ENCODE measurements around the gene BHLHA15. TPM values are rescaled to one million over a fixed set of nuclear protein-coding genes. Genes with fewer than 3 reads are reported as not detected.

The BHLHA15 gene
- total RNA-seq, 4 donors from 2014 or later = 0.81 TPM; not detected in 3

DNA sequence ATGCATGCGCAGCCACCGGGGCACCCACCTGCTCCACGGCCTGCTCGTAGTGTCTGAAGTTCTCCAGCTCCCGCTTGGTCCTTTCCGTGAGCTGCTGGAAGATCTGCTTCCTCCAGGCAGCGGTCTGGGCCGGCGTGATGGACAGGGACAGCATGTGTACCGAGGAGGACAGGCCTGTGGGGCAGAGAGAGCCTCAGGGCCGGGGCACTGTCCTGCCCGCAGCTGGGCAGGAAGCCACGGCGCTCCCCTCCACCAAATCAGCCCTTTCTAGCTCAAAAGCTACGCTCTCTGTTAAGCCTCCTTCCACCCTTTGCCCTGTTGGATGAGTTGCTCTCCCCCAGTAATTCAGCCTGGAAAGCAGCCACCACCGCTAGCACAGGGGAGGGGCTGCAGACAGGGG is 21.6 kb downstream of the BHLHA15 start:
- Histone ChIP-seq H3K9me3 (no peaks in the 10 kb centered on the region), H3K4me1 (no peaks in the 10 kb centered on the region), H3K4me3 (no peak overlapping the region), H3K27me3 (no peaks in the 10 kb centered on the region), H3K27ac (no peak overlapping the region), H3K36me3 (peaks cover 0 to 87% of the 10 kb centered on the region in 2 donors)
- 69% methylated on average over 5 of the region's 16 CpGs; no CpG with 5 or more reads in 1 of the 2 donors for WGBS, 2 donors (ENCODE audit: low coverage in 1 of 2)
- TF ChIP-seq, protein P1, sequence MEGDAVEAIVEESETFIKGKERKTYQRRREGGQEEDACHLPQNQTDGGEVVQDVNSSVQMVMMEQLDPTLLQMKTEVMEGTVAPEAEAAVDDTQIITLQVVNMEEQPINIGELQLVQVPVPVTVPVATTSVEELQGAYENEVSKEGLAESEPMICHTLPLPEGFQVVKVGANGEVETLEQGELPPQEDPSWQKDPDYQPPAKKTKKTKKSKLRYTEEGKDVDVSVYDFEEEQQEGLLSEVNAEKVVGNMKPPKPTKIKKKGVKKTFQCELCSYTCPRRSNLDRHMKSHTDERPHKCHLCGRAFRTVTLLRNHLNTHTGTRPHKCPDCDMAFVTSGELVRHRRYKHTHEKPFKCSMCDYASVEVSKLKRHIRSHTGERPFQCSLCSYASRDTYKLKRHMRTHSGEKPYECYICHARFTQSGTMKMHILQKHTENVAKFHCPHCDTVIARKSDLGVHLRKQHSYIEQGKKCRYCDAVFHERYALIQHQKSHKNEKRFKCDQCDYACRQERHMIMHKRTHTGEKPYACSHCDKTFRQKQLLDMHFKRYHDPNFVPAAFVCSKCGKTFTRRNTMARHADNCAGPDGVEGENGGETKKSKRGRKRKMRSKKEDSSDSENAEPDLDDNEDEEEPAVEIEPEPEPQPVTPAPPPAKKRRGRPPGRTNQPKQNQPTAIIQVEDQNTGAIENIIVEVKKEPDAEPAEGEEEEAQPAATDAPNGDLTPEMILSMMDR (IDR thresholded peaks at IDR 0.05) = no peak
- TF ChIP-seq POLR2AphosphoS5 (IDR thresholded peaks at IDR 0.05) (no peak), EP300 (IDR thresholded peaks at IDR 0.05) (no peak), POLR2A (IDR thresholded peaks at IDR 0.05) (no peak)
- ATAC-seq = no peak

GRCh38 chr7:98233219-98234070 is 22.2 kb downstream of the BHLHA15 start:
- Histone ChIP-seq H3K36me3 (peaks cover 0 to 87% of the 10 kb centered on the region in 2 donors), H3K27ac (no peak overlapping the region), H3K9me3 (no peaks in the 10 kb centered on the region), H3K4me1 (no peaks in the 10 kb centered on the region), H3K27me3 (no peaks in the 10 kb centered on the region), H3K4me3 (no peak overlapping the region)
- ATAC-seq = no peak
- WGBS, 2 donors (ENCODE audit: low coverage in 1 of 2) = 100% methylated on average over 1 of the region's 32 CpGs; no CpG with 5 or more reads in 1 of the 2 donors
- TF ChIP-seq, protein P1 (IDR thresholded peaks at IDR 0.05) = no peak
- no peak for TF ChIP-seq POLR2AphosphoS5 (IDR thresholded peaks at IDR 0.05)

DNA sequence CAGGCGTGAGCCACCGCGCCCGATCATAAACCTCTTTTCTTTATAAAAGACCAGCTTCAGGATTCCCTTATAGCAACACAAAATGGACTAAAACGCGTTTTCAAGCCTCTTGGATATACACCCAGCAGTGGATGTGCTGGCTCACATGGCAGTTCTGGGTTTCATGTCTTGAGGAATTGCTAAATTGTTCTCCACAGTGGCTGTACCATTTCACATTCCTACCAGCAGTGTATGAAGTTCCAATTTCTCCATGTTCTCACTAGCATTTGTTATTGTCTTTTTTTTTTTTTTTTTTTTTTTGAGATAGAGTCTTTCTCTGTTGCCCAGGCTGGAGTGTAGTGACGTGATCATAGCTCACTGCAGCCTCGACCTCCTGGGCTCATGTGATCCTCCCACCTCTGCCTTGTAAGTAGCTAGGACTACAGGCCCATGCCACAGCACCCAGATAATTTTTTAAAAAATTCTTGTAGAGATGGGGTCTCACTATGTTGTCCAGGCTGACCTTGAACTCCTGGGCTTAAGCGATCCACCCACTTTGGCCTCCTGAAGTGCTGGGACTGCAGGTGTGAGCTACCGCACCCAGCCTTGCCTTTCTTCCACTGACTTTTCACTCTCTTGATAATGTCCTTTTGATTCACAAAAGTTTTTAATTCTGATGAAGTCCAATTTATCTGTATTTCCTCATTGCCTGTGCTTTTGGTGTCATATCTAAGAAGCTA is 23.3 kb downstream of the BHLHA15 start:
- Histone ChIP-seq H3K27me3 (no peaks in the 10 kb centered on the region), H3K4me3 (no peak overlapping the region), H3K4me1 (no peaks in the 10 kb centered on the region), H3K36me3 (peaks cover 0 to 87% of the 10 kb centered on the region in 2 donors), H3K27ac (no peak overlapping the region), H3K9me3 (no peaks in the 10 kb centered on the region)
- no peak for ATAC-seq
- WGBS, 2 donors (ENCODE audit: low coverage in 1 of 2) = 94 to 96% methylated on average over 8 to 9 of the region's 10 CpGs
- TF ChIP-seq, protein P1 (IDR thresholded peaks at IDR 0.05) = no peak
- no peak for TF ChIP-seq POLR2AphosphoS5 (IDR thresholded peaks at IDR 0.05)
- TF ChIP-seq EP300 (IDR thresholded peaks at IDR 0.05) = no peak
- no peak for TF ChIP-seq POLR2A (IDR thresholded peaks at IDR 0.05)

GRCh38 chr7:98235901-98236300 is 24.7 kb downstream of the BHLHA15 start:
- WGBS, 2 donors (ENCODE audit: low coverage in 1 of 2) = 92 to 97% methylated on average over 4 to 5 of the region's 11 CpGs
- H3K27ac ChIP-seq = no peak overlapping the region
- H3K9me3 ChIP-seq = no peaks in the 10 kb centered on the region
- TF ChIP-seq, protein P1 (IDR thresholded peaks at IDR 0.05) = no peak
- no peak overlapping the region for H3K4me3 ChIP-seq
- H3K36me3 ChIP-seq = peaks cover 0 to 87% of the 10 kb centered on the region in 2 donors
- no peak for ATAC-seq
- H3K27me3 ChIP-seq = no peaks in the 10 kb centered on the region
- H3K4me1 ChIP-seq = no peaks in the 10 kb centered on the region

All from gastroesophageal sphincter (tissue), 4 donors.